Neural progenitor cell (in vitro differentiated cells): ENCODE data around the gene VAV2. TPM values are rescaled to one million over a fixed set of nuclear protein-coding genes. Genes with fewer than 3 reads are reported as not detected.

ENCODE experiments used
- DNase-seq: peaks from one replicate; pipeline ENCODE4 v3.0.0-alpha.2; 2016; ENCODE audit warnings: low spot score
- H2AFZ ChIP-seq: fragments of 200-600 bp; sonication (generic); replicated peaks from 2 replicates; pipeline ENCODE4 v1.6.1; 2016; ENCODE audit warnings: antibody characterized with exemption
- H3F3A ChIP-seq: fragments of 200-600 bp; sonication (generic); 2 replicates; pipeline ENCODE4 v1.6.1; 2016; ENCODE audit warnings: antibody characterized with exemption, low read depth
- H3K27ac ChIP-seq: fragments of 200-600 bp; sonication (generic); 2 replicates; pipeline ENCODE4 v1.5.1; 2016; ENCODE audit warnings: mild to moderate bottlenecking
- H3K27me3 ChIP-seq: fragments of 200-600 bp; sonication (generic); 2 replicates; pipeline ENCODE4 v1.6.1; 2016; ENCODE audit warnings: mild to moderate bottlenecking, moderate library complexity
- H3K36me3 ChIP-seq: fragments of 200-600 bp; sonication (generic); 2 replicates; pipeline ENCODE4 v1.5.1; 2016
- H3K4me1 ChIP-seq: fragments of 200-600 bp; sonication (generic); 2 replicates; pipeline ENCODE4 v1.6.1; 2016; ENCODE audit warnings: mixed run types
- H3K4me2 ChIP-seq: fragments of 200-600 bp; sonication (generic); 2 replicates; pipeline ENCODE4 v1.6.1; 2016
- H3K4me3 ChIP-seq: fragments of 200-600 bp; sonication (generic); 2 replicates; pipeline ENCODE4 v1.5.1; 2016
- H3K79me2 ChIP-seq: fragments of 200-600 bp; sonication (generic); 2 replicates; pipeline ENCODE4 v1.6.1; 2016; ENCODE audit warnings: low read depth
- H3K9ac ChIP-seq: fragments of 200-600 bp; sonication (generic); 2 replicates; pipeline ENCODE4 v1.6.1; 2016
- H3K9me3 ChIP-seq: fragments of 200-600 bp; sonication (generic); 2 replicates; pipeline ENCODE4 v1.5.1; 2016; ENCODE audit warnings: low read depth
- H4K20me1 ChIP-seq: fragments of 200-600 bp; sonication (generic); 2 replicates; pipeline ENCODE4 v1.6.1; 2016; ENCODE audit warnings: low read depth
- H3K27ac Mint-ChIP-seq: 3 replicates; pipeline ENCODE4 v1.8.0; 2021; ENCODE audit warnings: mixed read lengths
- H3K27me3 Mint-ChIP-seq: 2 replicates; pipeline ENCODE4 v1.8.0; 2022; ENCODE audit warnings: low read depth, mild to moderate bottlenecking, inconsistent platforms, moderate library complexity, mixed read lengths; ENCODE audit not compliant: insufficient read depth
- H3K36me3 Mint-ChIP-seq: 3 replicates; pipeline ENCODE4 v1.8.0; 2021; ENCODE audit warnings: mixed read lengths
- H3K4me1 Mint-ChIP-seq: 3 replicates; pipeline ENCODE4 v1.8.0; 2021; ENCODE audit warnings: mixed read lengths
- H3K4me3 Mint-ChIP-seq: 3 replicates; pipeline ENCODE4 v1.8.0; 2021; ENCODE audit warnings: mild to moderate bottlenecking, moderate library complexity, mixed read lengths
- H3K9me3 Mint-ChIP-seq: 3 replicates; pipeline ENCODE4 v1.8.0; 2020; ENCODE audit warnings: mixed read lengths
- CTCF ChIP-seq: fragments of 200-600 bp; sonication (generic); IDR thresholded peaks from 2 replicates; pipeline ENCODE4 v1.5.1; 2017; ENCODE audit warnings: antibody characterized with exemption, mild to moderate bottlenecking
- EZH2 ChIP-seq: fragments of 200-600 bp; sonication (generic); IDR thresholded peaks from 2 replicates; pipeline ENCODE4 v1.6.1; 2017; ENCODE audit warnings: antibody characterized with exemption, mild to moderate bottlenecking, moderate library complexity
- EZH2phosphoT487 ChIP-seq: fragments of 200-600 bp; sonication (generic); IDR thresholded peaks from 2 replicates; pipeline ENCODE4 v1.6.1; 2017; ENCODE audit warnings: antibody characterized with exemption
- total RNA-seq: library from RNA; depleted of rRNA; stranded (reverse); fragments of >200 nt; gene quantifications from 2 replicates; pipeline ENCODE4 v1.2.3, GENCODE V29; 2015; ENCODE audit warnings: low replicate concordance

VAV2 gene
- total RNA-seq, 1 donor from 2014 or later, result 12.9 TPM

- H3K4me2 ChIP-seq, result no peak overlapping the region
- Mint-ChIP-seq H3K27ac (no peak overlapping the region), H3K36me3 (no peaks in the 10 kb centered on the region), H3K4me3 (no peak overlapping the region), H3K27me3 (peaks cover 8% of the 10 kb centered on the region), H3K9me3 (no peaks in the 10 kb centered on the region), H3K4me1 (peaks cover 14% of the 10 kb centered on the region)
- DNase-seq, result peak; percentile 1
- no peaks in the 10 kb centered on the region for H4K20me1 ChIP-seq
- H3K4me3 ChIP-seq, result no peak overlapping the region
- H2AFZ ChIP-seq, result no peak overlapping the region
- H3K27ac ChIP-seq, result no peak overlapping the region
- no peaks in the 10 kb centered on the region for H3K9me3 ChIP-seq
- no peaks in the 10 kb centered on the region for H3K79me2 ChIP-seq
- no peak overlapping the region for H3K9ac ChIP-seq
- no peaks in the 10 kb centered on the region for H3K36me3 ChIP-seq
- H3K27me3 ChIP-seq, result no peaks in the 10 kb centered on the region
- TF ChIP-seq EZH2 (no peak), CTCF (no peak), EZH2phosphoT487 (no peak)
- peaks cover 12% of the 10 kb centered on the region for H3K4me1 ChIP-seq
- no peaks in the 10 kb centered on the region for H3F3A ChIP-seq
These were observed 259.3 kb downstream of the VAV2 start for GRCh38 chr9:133732639-133733408.

- Histone ChIP-seq H3K79me2 (no peaks in the 10 kb centered on the region), H3F3A (no peaks in the 10 kb centered on the region), H3K36me3 (no peaks in the 10 kb centered on the region), H3K27ac (no peak overlapping the region), H3K4me2 (no peak overlapping the region), H4K20me1 (no peaks in the 10 kb centered on the region), H2AFZ (no peak overlapping the region), H3K9ac (no peak overlapping the region), H3K27me3 (no peaks in the 10 kb centered on the region), H3K4me3 (no peak overlapping the region), H3K4me1 (peaks cover 6% of the 10 kb centered on the region), H3K9me3 (no peaks in the 10 kb centered on the region)
- Mint-ChIP-seq H3K4me1 (peaks cover 11% of the 10 kb centered on the region), H3K9me3 (no peaks in the 10 kb centered on the region), H3K27ac (no peak overlapping the region), H3K27me3 (peaks cover 8% of the 10 kb centered on the region), H3K4me3 (no peak overlapping the region), H3K36me3 (no peaks in the 10 kb centered on the region)
- TF ChIP-seq EZH2 (no peak), CTCF (no peak)
- DNase-seq, result peak; percentile 84
These were observed 260.1 kb downstream of the VAV2 start for GRCh38 chr9:133731876-133732638.

DNA sequence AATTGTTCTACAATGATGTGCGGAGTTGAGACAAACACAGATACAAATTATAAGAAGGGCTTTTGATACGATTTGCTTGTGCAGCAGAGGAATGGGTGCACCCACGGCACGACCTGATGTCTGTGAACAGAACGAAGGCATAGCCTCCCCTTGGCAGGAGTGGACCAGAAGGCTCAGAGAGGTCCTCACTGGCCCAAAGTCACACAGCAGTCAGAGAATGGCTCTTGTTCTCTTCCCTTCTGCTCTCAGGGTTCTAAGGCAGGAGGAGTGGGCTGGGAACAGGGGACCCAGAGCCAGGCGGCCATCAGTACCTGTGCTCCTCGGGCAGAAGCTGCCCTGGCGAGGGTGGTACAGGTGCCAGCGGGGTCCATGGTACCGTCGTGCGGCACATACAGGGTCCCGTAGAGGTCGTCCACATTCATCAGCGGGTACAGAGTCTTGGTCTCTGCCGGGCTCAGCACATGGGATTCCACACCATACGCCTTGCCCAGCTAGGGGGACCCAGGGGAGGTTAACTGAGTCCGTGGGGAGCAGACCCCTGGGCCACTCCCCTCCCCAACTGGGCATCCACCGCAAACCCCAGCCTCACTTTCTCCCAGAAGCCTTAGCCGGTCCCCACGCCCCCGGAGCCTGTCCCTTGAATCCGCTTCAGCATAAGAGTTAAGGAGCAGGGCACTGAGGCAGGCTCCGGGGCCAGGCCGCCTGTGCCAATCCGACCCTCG lies 261.0 kb downstream of the VAV2 start:
- H3K27ac ChIP-seq, result no peak overlapping the region
- no peaks in the 10 kb centered on the region for H3K79me2 ChIP-seq
- Mint-ChIP-seq H3K4me3 (no peak overlapping the region), H3K27ac (no peak overlapping the region), H3K36me3 (no peaks in the 10 kb centered on the region), H3K4me1 (peaks cover 10% of the 10 kb centered on the region), H3K27me3 (peaks cover 8% of the 10 kb centered on the region), H3K9me3 (no peaks in the 10 kb centered on the region)
- H3K9me3 ChIP-seq, result no peaks in the 10 kb centered on the region
- DNase-seq, result peak; percentile 1
- no peak overlapping the region for H3K4me2 ChIP-seq
- H3K27me3 ChIP-seq, result no peaks in the 10 kb centered on the region
- no peak for TF ChIP-seq EZH2phosphoT487
- no peak for TF ChIP-seq CTCF
- no peak for TF ChIP-seq EZH2
- H3K9ac ChIP-seq, result no peak overlapping the region
- no peaks in the 10 kb centered on the region for H3K36me3 ChIP-seq
- H3K4me1 ChIP-seq, result peaks cover 6% of the 10 kb centered on the region
- H2AFZ ChIP-seq, result no peak overlapping the region
- no peaks in the 10 kb centered on the region for H4K20me1 ChIP-seq
- H3K4me3 ChIP-seq, result no peak overlapping the region
- no peaks in the 10 kb centered on the region for H3F3A ChIP-seq
